Activated T-cell treated with anti-CD3 and anti-CD28 coated beads, Interleukin-2, amount 50 U/mL, for 24 hours (primary cell): Measurements from ENCODE around the gene C1orf174.
A peak's percentile ranks its signal among the peaks of the same experiment; 100 is the strongest.

ENCODE experiments used
- DNase-seq: peaks from one replicate; pipeline ENCODE4 v3.0.0-alpha.2; 2020
- H3K27ac Mint-ChIP-seq: 2 replicates; pipeline ENCODE4 v1.8.0; 2020; ENCODE audit warnings: mild to moderate bottlenecking, mixed read lengths
- H3K27me3 Mint-ChIP-seq: 2 replicates; pipeline ENCODE4 v1.8.0; 2020; ENCODE audit warnings: mixed read lengths
- H3K36me3 Mint-ChIP-seq: 2 replicates; pipeline ENCODE4 v1.8.0; 2020; ENCODE audit warnings: low read depth, mixed read lengths
- H3K4me1 Mint-ChIP-seq: 2 replicates; pipeline ENCODE4 v1.8.0; 2020; ENCODE audit warnings: low read depth, mixed read lengths
- H3K4me3 Mint-ChIP-seq: 2 replicates; pipeline ENCODE4 v1.8.0; 2020; ENCODE audit warnings: mild to moderate bottlenecking, moderate library complexity, mixed read lengths
- H3K9me3 Mint-ChIP-seq: 2 replicates; pipeline ENCODE4 v1.8.0; 2020; ENCODE audit warnings: mixed read lengths

The C1orf174 gene

GRCh38 chr1:3863231-3863935 is 36.7 kb downstream of the C1orf174 start:
- Mint-ChIP-seq H3K27ac (peak overlapping the region; percentile 30), H3K4me1 (peaks cover 16% of the 10 kb centered on the region), H3K27me3 (no peaks in the 10 kb centered on the region), H3K9me3 (no peaks in the 10 kb centered on the region), H3K36me3 (peaks cover 49% of the 10 kb centered on the region), H3K4me3 (no peak overlapping the region)
- DNase-seq: no peak

GRCh38 chr1:3858231-3858981 is 41.7 kb downstream of the C1orf174 start:
- peak overlapping the region; percentile 59 for H3K27ac Mint-ChIP-seq
- H3K4me3 Mint-ChIP-seq: peak overlapping the region; percentile 93
- DNase-seq: no peak
- H3K36me3 Mint-ChIP-seq: peaks cover 26% of the 10 kb centered on the region
- H3K27me3 Mint-ChIP-seq: no peaks in the 10 kb centered on the region
- no peaks in the 10 kb centered on the region for H3K9me3 Mint-ChIP-seq
- peaks cover 40% of the 10 kb centered on the region for H3K4me1 Mint-ChIP-seq

GRCh38 chr1:3857791-3858129 is 42.3 kb downstream of the C1orf174 start:
- DNase-seq: no peak
- no peaks in the 10 kb centered on the region for H3K9me3 Mint-ChIP-seq
- H3K4me3 Mint-ChIP-seq: peak overlapping the region; percentile 93
- H3K4me1 Mint-ChIP-seq: peaks cover 37% of the 10 kb centered on the region
- H3K27me3 Mint-ChIP-seq: no peaks in the 10 kb centered on the region
- H3K36me3 Mint-ChIP-seq: peaks cover 23% of the 10 kb centered on the region
- H3K27ac Mint-ChIP-seq: no peak overlapping the region

GRCh38 chr1:3856923-3857790 is 42.9 kb downstream of the C1orf174 start, which contains the start of the genes CEP104 and DFFB:
Gene CEP104, minus strand, starts transcription at chr1:3857211. Its CDS starts 4,804 bp downstream, at chr1:3852407.
Gene DFFB, plus strand, starts transcription at chr1:3857476. Its CDS starts 128 bp downstream, at chr1:3857604.
- peaks cover 37% of the 10 kb centered on the region for H3K4me1 Mint-ChIP-seq

GRCh38 chr1:3852711-3853485 is 47.2 kb downstream of the C1orf174 start:
- peaks cover 22% of the 10 kb centered on the region for H3K4me1 Mint-ChIP-seq
- H3K27me3 Mint-ChIP-seq: no peaks in the 10 kb centered on the region
- H3K4me3 Mint-ChIP-seq: no peak overlapping the region
- no peak for DNase-seq
- H3K9me3 Mint-ChIP-seq: no peaks in the 10 kb centered on the region
- H3K36me3 Mint-ChIP-seq: peaks cover 46% of the 10 kb centered on the region
- H3K27ac Mint-ChIP-seq: no peak overlapping the region

More at GRCh38 chr1:3856923-3857790, 42.9 kb downstream of the C1orf174 start, which contains the start of the genes CEP104 and DFFB:
- H3K27me3 Mint-ChIP-seq: no peaks in the 10 kb centered on the region
- DNase-seq: peak; percentile 98
- H3K9me3 Mint-ChIP-seq: no peaks in the 10 kb centered on the region
- H3K27ac Mint-ChIP-seq: peak within 1 kb of the TSS; percentile 96
- peak within 1 kb of the TSS; percentile 93 for H3K4me3 Mint-ChIP-seq
- peaks cover 23% of the 10 kb centered on the region for H3K36me3 Mint-ChIP-seq

- H3K27me3 Mint-ChIP-seq: no peaks in the 10 kb centered on the region
- peaks cover 51% of the 10 kb centered on the region for H3K36me3 Mint-ChIP-seq
- H3K9me3 Mint-ChIP-seq: no peaks in the 10 kb centered on the region
- no peak overlapping the region for H3K4me3 Mint-ChIP-seq
- no peak overlapping the region for H3K27ac Mint-ChIP-seq
- peaks cover 20% of the 10 kb centered on the region for H3K4me1 Mint-ChIP-seq
- DNase-seq: no peak
Observed at GRCh38 chr1:3852091-3852490, 48.0 kb downstream of the C1orf174 start.

- Mint-ChIP-seq H3K27ac (no peak overlapping the region), H3K4me1 (peaks cover 18% of the 10 kb centered on the region), H3K36me3 (peaks cover 55% of the 10 kb centered on the region)
Observed at GRCh38 chr1:3851292-3851691, 48.8 kb downstream of the C1orf174 start.

GRCh38 chr1:3850857-3851256 is 49.2 kb downstream of the C1orf174 start:
- H3K4me3 Mint-ChIP-seq: no peak overlapping the region
- peaks cover 55% of the 10 kb centered on the region for H3K36me3 Mint-ChIP-seq
- no peak overlapping the region for H3K27ac Mint-ChIP-seq
- no peaks in the 10 kb centered on the region for H3K9me3 Mint-ChIP-seq
- no peaks in the 10 kb centered on the region for H3K27me3 Mint-ChIP-seq
- DNase-seq: no peak
- H3K4me1 Mint-ChIP-seq: peaks cover 14% of the 10 kb centered on the region

More at GRCh38 chr1:3851292-3851691, 48.8 kb downstream of the C1orf174 start:
- Mint-ChIP-seq H3K9me3 (no peaks in the 10 kb centered on the region), H3K27me3 (no peaks in the 10 kb centered on the region), H3K4me3 (no peak overlapping the region)
- DNase-seq: no peak

GRCh38 chr1:3847081-3847480 is 53.0 kb downstream of the C1orf174 start:
- no peaks in the 10 kb centered on the region for H3K4me1 Mint-ChIP-seq
- no peak overlapping the region for H3K4me3 Mint-ChIP-seq
- peaks cover 78% of the 10 kb centered on the region for H3K36me3 Mint-ChIP-seq
- H3K27me3 Mint-ChIP-seq: no peaks in the 10 kb centered on the region
- H3K27ac Mint-ChIP-seq: no peak overlapping the region
- DNase-seq: no peak
- no peaks in the 10 kb centered on the region for H3K9me3 Mint-ChIP-seq

GRCh38 chr1:3846541-3846940 is 53.5 kb downstream of the C1orf174 start:
- DNase-seq: no peak
- H3K27ac Mint-ChIP-seq: no peak overlapping the region
- no peaks in the 10 kb centered on the region for H3K27me3 Mint-ChIP-seq
- H3K4me1 Mint-ChIP-seq: no peaks in the 10 kb centered on the region
- H3K36me3 Mint-ChIP-seq: peaks cover 78% of the 10 kb centered on the region
- H3K9me3 Mint-ChIP-seq: no peaks in the 10 kb centered on the region
- no peak overlapping the region for H3K4me3 Mint-ChIP-seq

GRCh38 chr1:3842912-3843311 is 57.2 kb downstream of the C1orf174 start:
- H3K9me3 Mint-ChIP-seq: peaks cover 5% of the 10 kb centered on the region
- no peak for DNase-seq
- H3K4me1 Mint-ChIP-seq: no peaks in the 10 kb centered on the region
- no peaks in the 10 kb centered on the region for H3K27me3 Mint-ChIP-seq
- H3K36me3 Mint-ChIP-seq: peaks cover 80% of the 10 kb centered on the region
- H3K27ac Mint-ChIP-seq: no peak overlapping the region
- no peak overlapping the region for H3K4me3 Mint-ChIP-seq

- Mint-ChIP-seq H3K27me3 (no peaks in the 10 kb centered on the region), H3K4me1 (no peaks in the 10 kb centered on the region), H3K27ac (no peak overlapping the region), H3K9me3 (peaks cover 10% of the 10 kb centered on the region), H3K4me3 (no peak overlapping the region), H3K36me3 (peaks cover 81% of the 10 kb centered on the region)
- DNase-seq: no peak
Observed at GRCh38 chr1:3841491-3841890, 58.6 kb downstream of the C1orf174 start.
